Thoracic aorta (tissue), 2 donors: ENCODE results near the gene MAP3K13. TPM values are rescaled to one million over a fixed set of nuclear protein-coding genes. Genes with fewer than 3 reads are reported as not detected.

Source experiments
- ATAC-seq: fragments of 150-250 bp; one replicate; pipeline ENCODE4 v1.8.0; 2017; ENCODE audit warnings: low read depth; ENCODE audit not compliant: insufficient number of reproducible peaks, low FRiP score
- DNase-seq: peaks from one replicate; pipeline ENCODE4 v3.0.0-alpha.2; 2020; ENCODE audit warnings: low spot score
- H3K27ac ChIP-seq, 2 donors: fragments of 200-600 bp; sonication (generic); 1 replicate in 1 of 2; 2 replicates in 1 of 2; pipeline ENCODE4 v1.5.1; 2016; ENCODE audit warnings: mild to moderate bottlenecking in 2 of 2, moderate library complexity in 2 of 2
- H3K27me3 ChIP-seq: fragments of 200-600 bp; sonication (generic); replicated peaks from 2 replicates; pipeline ENCODE4 v1.6.0; 2016; ENCODE audit warnings: mild to moderate bottlenecking; ENCODE audit not compliant: insufficient read depth
- H3K36me3 ChIP-seq: fragments of 200-600 bp; sonication (generic); one replicate; pipeline ENCODE4 v1.5.1; 2016
- H3K4me1 ChIP-seq, 2 donors: fragments of 200-600 bp; sonication (generic); 1 replicate in 1 of 2; 2 replicates in 1 of 2; pipeline versions ENCODE4 v1.5.1 to v1.6.0; 2016; ENCODE audit warnings: low read depth in 2 of 2, mild to moderate bottlenecking in 1 of 2; ENCODE audit not compliant: control insufficient read depth in 1 of 2
- H3K4me3 ChIP-seq: fragments of 200-600 bp; sonication (generic); 2 replicates; pipeline ENCODE4 v1.5.1; 2016; ENCODE audit warnings: mild to moderate bottlenecking
- H3K9me3 ChIP-seq: fragments of 200-600 bp; sonication (generic); 2 replicates; pipeline ENCODE4 v1.5.1; 2016
- CTCF ChIP-seq: fragments of 200-600 bp; sonication (generic); IDR thresholded peaks from one replicate; pipeline ENCODE4 v1.5.1; 2019; ENCODE audit warnings: antibody characterized with exemption
- total RNA-seq, 2 donors: library from RNA; depleted of rRNA; stranded (reverse); fragments of >200 nt; gene quantifications; one replicate each; pipeline versions ENCODE4 v1.1.0 to v1.2.3, GENCODE V29; 2016

MAP3K13 gene
- total RNA-seq, 2 donors from 2014 or later = 17.3 to 21.9 TPM

- Histone ChIP-seq H3K4me3 (no peak overlapping the region), H3K4me1 (no peaks in the 10 kb centered on the region), H3K9me3 (no peaks in the 10 kb centered on the region), H3K27ac (no peak overlapping the region), H3K36me3 (no peaks in the 10 kb centered on the region), H3K27me3 (no peaks in the 10 kb centered on the region)
- TF ChIP-seq CTCF = no peak
- ATAC-seq (no peak), DNase-seq (no peak)
Observed at GRCh38 chr3:185399737-185400667, 37.1 kb downstream of the MAP3K13 start.

- no peaks in the 10 kb centered on the region for H3K27me3 ChIP-seq
- no peak overlapping the region for H3K4me3 ChIP-seq
- H3K4me1 ChIP-seq = peaks cover 0 to under 1% of the 10 kb centered on the region in 2 donors
- ATAC-seq (no peak), DNase-seq (no peak)
- no peaks in the 10 kb centered on the region for H3K36me3 ChIP-seq
- H3K27ac ChIP-seq = no peak overlapping the region
- TF ChIP-seq CTCF = no peak
- no peaks in the 10 kb centered on the region for H3K9me3 ChIP-seq
Observed at GRCh38 chr3:185400866-185401265, 37.9 kb downstream of the MAP3K13 start.

GRCh38 chr3:185401319-185401955, 38.5 kb downstream of the MAP3K13 start:
- no peak for TF ChIP-seq CTCF
- Histone ChIP-seq H3K9me3 (no peaks in the 10 kb centered on the region), H3K36me3 (no peaks in the 10 kb centered on the region), H3K27ac (no peak overlapping the region), H3K27me3 (no peaks in the 10 kb centered on the region), H3K4me3 (no peak overlapping the region), H3K4me1 (peaks cover 0 to 5% of the 10 kb centered on the region in 2 donors)
- ATAC-seq = no peak
- DNase-seq = no peak

GRCh38 chr3:185402561-185402960, 39.6 kb downstream of the MAP3K13 start:
- peaks cover 0 to 5% of the 10 kb centered on the region in 2 donors for H3K4me1 ChIP-seq
- H3K27ac ChIP-seq = no peak overlapping the region
- no peak overlapping the region for H3K4me3 ChIP-seq
- H3K36me3 ChIP-seq = no peaks in the 10 kb centered on the region
- no peaks in the 10 kb centered on the region for H3K27me3 ChIP-seq
- ATAC-seq = no peak
- no peak for TF ChIP-seq CTCF
- no peaks in the 10 kb centered on the region for H3K9me3 ChIP-seq
- DNase-seq = no peak

GRCh38 chr3:185403002-185403401, 40.1 kb downstream of the MAP3K13 start:
- no peak for DNase-seq
- no peaks in the 10 kb centered on the region for H3K9me3 ChIP-seq
- TF ChIP-seq CTCF = no peak
- H3K4me1 ChIP-seq = peaks cover 0 to 5% of the 10 kb centered on the region in 2 donors
- no peak overlapping the region for H3K4me3 ChIP-seq
- H3K27ac ChIP-seq = no peak overlapping the region
- H3K36me3 ChIP-seq = no peaks in the 10 kb centered on the region
- ATAC-seq = no peak
- H3K27me3 ChIP-seq = no peaks in the 10 kb centered on the region
